Fibroblast of lung (primary cell): ENCODE measurements around the gene LAMP5. TPM values are rescaled to one million over a fixed set of nuclear protein-coding genes. Genes with fewer than 3 reads are reported as not detected.

Experiments used
- DNase-seq, 2 donors: peaks; one replicate each; pipeline versions ENCODE4 v3.0.0 to v3.0.0-alpha.2; 2010; ENCODE audit warnings: low read depth in 2 of 2
- H2AFZ ChIP-seq: 2 replicates; pipeline ENCODE4 v1.5.1; 2012; ENCODE audit warnings: low read length, control low read depth, inconsistent platforms
- H3K27ac ChIP-seq: 2 replicates; pipeline ENCODE4 v1.5.1; 2011; ENCODE audit warnings: low read length, control low read depth; ENCODE audit not compliant: insufficient read depth
- H3K27me3 ChIP-seq: 2 replicates; pipeline ENCODE4 v1.5.1; 2011; ENCODE audit warnings: mild to moderate bottlenecking, low read length; ENCODE audit not compliant: control insufficient read depth, insufficient read depth
- H3K36me3 ChIP-seq: 2 replicates; pipeline ENCODE4 v1.5.1; 2011; ENCODE audit warnings: low read length; ENCODE audit not compliant: control insufficient read depth, insufficient read depth
- H3K4me1 ChIP-seq: 2 replicates; pipeline ENCODE4 v1.5.1; 2011; ENCODE audit warnings: low read length; ENCODE audit not compliant: control insufficient read depth, insufficient read depth; ENCODE audit errors: extremely low read depth
- H3K4me2 ChIP-seq: 2 replicates; pipeline ENCODE4 v1.5.1; 2011; ENCODE audit warnings: low read length, control low read depth; ENCODE audit not compliant: insufficient read depth; ENCODE audit errors: extremely low read depth
- H3K4me3 ChIP-seq, 4 experiments: fragments of 200-600 bp in 1 of 4; sonication (generic) in 1 of 4; replicated peaks in 1 of 4; 2 replicates each; pipeline ENCODE4 v1.5.1; 2011 to 2016; ENCODE audit warnings: low read length in 4 of 4, low read depth in 3 of 4, mild to moderate bottlenecking in 3 of 4, control low read depth in 2 of 4, inconsistent platforms in 1 of 4, mixed read lengths in 1 of 4; ENCODE audit not compliant: insufficient read depth in 1 of 4; ENCODE audit errors: control extremely low read depth in 1 of 4
- H3K79me2 ChIP-seq: 2 replicates; pipeline ENCODE4 v1.5.1; 2012; ENCODE audit warnings: mild to moderate bottlenecking, low read length, inconsistent platforms; ENCODE audit not compliant: control insufficient read depth, insufficient read depth
- H3K9ac ChIP-seq: 2 replicates; pipeline ENCODE4 v1.5.1; 2011; ENCODE audit warnings: mild to moderate bottlenecking, low read length, control low read depth; ENCODE audit not compliant: insufficient read depth
- H3K9me3 ChIP-seq: 2 replicates; pipeline ENCODE4 v1.5.1; 2012; ENCODE audit warnings: low read depth, low read length; ENCODE audit not compliant: control insufficient read depth, insufficient read depth
- H4K20me1 ChIP-seq: 2 replicates; pipeline ENCODE4 v1.5.1; 2011; ENCODE audit warnings: low read length; ENCODE audit not compliant: control insufficient read depth, insufficient read depth; ENCODE audit errors: extremely low read depth
- EZH2 ChIP-seq: IDR thresholded peaks from 2 replicates; pipeline ENCODE4 v1.5.1; 2012; ENCODE audit warnings: low read length, control low read depth, mild to moderate bottlenecking; ENCODE audit errors: missing control alignments
- polyA plus RNA-seq, 2 donors: library from polyadenylated mRNA; depleted of rRNA in 1 of 2; stranded (reverse) in 1 of 2; unstranded in 1 of 2; fragments of >200 nt; gene quantifications; 2 replicates each; pipeline ENCODE4 v1.2.1, GENCODE V29; 2011 to 2012; ENCODE audit warnings: missing spikeins in 1 of 2
- total RNA-seq: library from RNA; depleted of rRNA; stranded (reverse); fragments of >200 nt; gene quantifications from 2 replicates; pipeline ENCODE4 v1.2.1, GENCODE V29; 2014
- TF ChIP-seq, protein P1 (sequence below), 2 donors: IDR thresholded peaks in 1 of 2; conservative IDR thresholded peaks in 1 of 2; 1 replicate in 1 of 2; 2 replicates in 1 of 2; pipeline ENCODE4 v1.5.1; 2011 to 2012; ENCODE audit warnings: low read length in 2 of 2, control low read depth in 1 of 2, inconsistent platforms in 1 of 2, low read depth in 1 of 2, mild to moderate bottlenecking in 1 of 2

LAMP5 gene
- total and polyA plus RNA-seq, 2 donors (not counting 1 experiment from before 2014, with no cell fraction given) = 0.92 to 2.1 TPM

DNA sequence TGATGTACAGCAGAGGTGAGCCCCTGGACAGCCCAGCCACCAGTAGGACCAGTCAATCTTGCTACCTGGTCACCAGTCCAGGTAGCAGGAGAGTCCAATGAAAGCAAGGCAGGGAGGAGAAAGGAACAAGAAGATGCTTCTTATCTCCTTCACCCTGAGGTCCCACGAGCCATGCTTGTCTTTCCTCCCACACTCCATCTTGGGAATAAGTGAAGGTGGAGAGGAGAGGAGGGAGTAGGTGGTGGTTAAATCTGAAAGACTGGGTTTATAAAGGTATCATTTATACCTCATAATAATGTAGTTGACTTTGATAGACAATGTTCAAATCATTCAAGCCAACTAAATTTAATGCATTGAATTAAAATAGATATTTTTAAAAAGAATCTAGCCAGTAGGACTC is 35.9 kb downstream of the LAMP5 start:
- TF ChIP-seq, protein P1, sequence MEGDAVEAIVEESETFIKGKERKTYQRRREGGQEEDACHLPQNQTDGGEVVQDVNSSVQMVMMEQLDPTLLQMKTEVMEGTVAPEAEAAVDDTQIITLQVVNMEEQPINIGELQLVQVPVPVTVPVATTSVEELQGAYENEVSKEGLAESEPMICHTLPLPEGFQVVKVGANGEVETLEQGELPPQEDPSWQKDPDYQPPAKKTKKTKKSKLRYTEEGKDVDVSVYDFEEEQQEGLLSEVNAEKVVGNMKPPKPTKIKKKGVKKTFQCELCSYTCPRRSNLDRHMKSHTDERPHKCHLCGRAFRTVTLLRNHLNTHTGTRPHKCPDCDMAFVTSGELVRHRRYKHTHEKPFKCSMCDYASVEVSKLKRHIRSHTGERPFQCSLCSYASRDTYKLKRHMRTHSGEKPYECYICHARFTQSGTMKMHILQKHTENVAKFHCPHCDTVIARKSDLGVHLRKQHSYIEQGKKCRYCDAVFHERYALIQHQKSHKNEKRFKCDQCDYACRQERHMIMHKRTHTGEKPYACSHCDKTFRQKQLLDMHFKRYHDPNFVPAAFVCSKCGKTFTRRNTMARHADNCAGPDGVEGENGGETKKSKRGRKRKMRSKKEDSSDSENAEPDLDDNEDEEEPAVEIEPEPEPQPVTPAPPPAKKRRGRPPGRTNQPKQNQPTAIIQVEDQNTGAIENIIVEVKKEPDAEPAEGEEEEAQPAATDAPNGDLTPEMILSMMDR (conservative IDR thresholded peaks at IDR 0.05 in 1 of 2, IDR thresholded peaks at IDR 0.05 in 1 of 2; ENCODE audit: low read depth in 1 of 2, low read length in 2 of 2) = no peak
- TF ChIP-seq EZH2 = no peak
- Histone ChIP-seq H3K36me3 (no peaks in the 10 kb centered on the region), H3K27me3 (no peaks in the 10 kb centered on the region), H3K27ac (no peak overlapping the region), H4K20me1 (no peaks in the 10 kb centered on the region), H3K4me1 (no peaks in the 10 kb centered on the region), H3K4me3 (no peak overlapping the region), H2AFZ (no peak overlapping the region), H3K79me2 (no peaks in the 10 kb centered on the region), H3K9me3 (no peaks in the 10 kb centered on the region), H3K9ac (no peak overlapping the region), H3K4me2 (no peak overlapping the region)
- DNase-seq = no peak

GRCh38 chr20:9550871-9551270 is 36.5 kb downstream of the LAMP5 start:
- Histone ChIP-seq H3K4me2 (no peak overlapping the region), H3K4me1 (no peaks in the 10 kb centered on the region), H3K79me2 (no peaks in the 10 kb centered on the region), H3K4me3 (no peak overlapping the region), H4K20me1 (no peaks in the 10 kb centered on the region), H3K9ac (no peak overlapping the region), H2AFZ (no peak overlapping the region), H3K36me3 (no peaks in the 10 kb centered on the region), H3K27me3 (no peaks in the 10 kb centered on the region), H3K9me3 (no peaks in the 10 kb centered on the region), H3K27ac (no peak overlapping the region)
- TF ChIP-seq, protein P1 (conservative IDR thresholded peaks at IDR 0.05 in 1 of 2, IDR thresholded peaks at IDR 0.05 in 1 of 2; ENCODE audit: low read depth in 1 of 2, low read length in 2 of 2) = no peak
- TF ChIP-seq EZH2 = no peak
- DNase-seq = no peak

GRCh38 chr20:9551808-9552550 is 37.6 kb downstream of the LAMP5 start:
- Histone ChIP-seq H3K27ac (no peak overlapping the region), H4K20me1 (no peaks in the 10 kb centered on the region), H3K27me3 (no peaks in the 10 kb centered on the region), H3K4me1 (no peaks in the 10 kb centered on the region), H3K36me3 (no peaks in the 10 kb centered on the region), H3K9ac (no peak overlapping the region), H3K79me2 (no peaks in the 10 kb centered on the region), H3K9me3 (no peaks in the 10 kb centered on the region), H3K4me2 (no peak overlapping the region), H2AFZ (no peak overlapping the region), H3K4me3 (no peak overlapping the region)
- TF ChIP-seq EZH2 = no peak
- TF ChIP-seq, protein P1 (conservative IDR thresholded peaks at IDR 0.05 in 1 of 2, IDR thresholded peaks at IDR 0.05 in 1 of 2; ENCODE audit: low read depth in 1 of 2, low read length in 2 of 2) = no peak
- DNase-seq = no peak
